GM19463 (cell line): Measurements from ENCODE around the gene HERC2.

Source experiments
- ATAC-seq: cut with Tn5 transposase; IDR thresholded peaks from one replicate; pipeline ENCODE4 v1.9.1; 2021; ENCODE audit warnings: mild to moderate bottlenecking, moderate library complexity; ENCODE audit not compliant: unreplicated experiment

The HERC2 gene

GRCh38 chr15:28101201-28101600 is 220.8 kb downstream of the HERC2 start:
- no peak for ATAC-seq

- ATAC-seq: no peak
Measured at GRCh38 chr15:28100516-28101195, 221.3 kb downstream of the HERC2 start.

- no peak for ATAC-seq
Measured at GRCh38 chr15:28099555-28100140, 222.3 kb downstream of the HERC2 start.

DNA sequence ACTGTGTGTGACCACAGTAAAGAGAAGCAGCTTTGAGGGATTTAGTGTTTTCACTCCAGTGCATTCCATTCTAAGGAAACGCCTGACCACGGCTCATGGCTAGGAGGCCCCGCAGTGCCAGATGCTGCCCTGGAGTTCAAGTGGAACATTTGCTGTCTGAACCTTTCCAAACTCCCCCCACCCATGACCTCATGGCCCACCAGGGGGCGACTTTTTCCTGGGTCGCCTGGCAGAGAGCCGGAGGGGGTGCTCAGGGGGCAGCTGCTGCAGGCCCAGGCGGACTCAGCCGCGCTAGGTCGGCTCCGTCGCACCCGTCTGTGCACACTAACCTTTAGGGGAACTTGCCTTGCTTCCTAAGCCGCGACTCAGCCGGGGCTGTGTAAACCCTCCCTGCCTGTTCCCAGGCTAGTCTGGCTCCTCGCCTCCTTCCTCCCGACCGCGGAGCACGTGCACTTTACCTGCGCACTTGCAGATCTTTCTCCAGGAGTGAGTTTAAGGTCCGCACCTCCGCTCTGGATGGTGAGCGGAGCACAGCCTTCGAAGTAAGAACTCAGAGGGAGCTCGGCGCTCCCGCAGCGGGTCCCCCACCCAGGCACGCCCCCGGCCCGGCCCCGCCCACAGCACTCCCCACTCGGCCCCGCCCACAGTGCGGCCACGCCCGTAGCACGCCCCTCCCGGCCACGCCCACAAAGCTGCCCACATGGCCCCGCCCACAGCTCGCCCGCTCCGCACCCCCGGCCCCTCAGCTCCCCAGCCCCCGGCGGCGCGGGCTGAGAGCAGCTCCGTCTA is 223.0 kb downstream of the HERC2 start, which contains the start of gene OCA2:
Gene OCA2 (minus strand): TSS at position 550 of the 789 bp plus-strand sequence. CDS start 17,441 bp downstream, outside the sequence.
- no peak for ATAC-seq

DNA sequence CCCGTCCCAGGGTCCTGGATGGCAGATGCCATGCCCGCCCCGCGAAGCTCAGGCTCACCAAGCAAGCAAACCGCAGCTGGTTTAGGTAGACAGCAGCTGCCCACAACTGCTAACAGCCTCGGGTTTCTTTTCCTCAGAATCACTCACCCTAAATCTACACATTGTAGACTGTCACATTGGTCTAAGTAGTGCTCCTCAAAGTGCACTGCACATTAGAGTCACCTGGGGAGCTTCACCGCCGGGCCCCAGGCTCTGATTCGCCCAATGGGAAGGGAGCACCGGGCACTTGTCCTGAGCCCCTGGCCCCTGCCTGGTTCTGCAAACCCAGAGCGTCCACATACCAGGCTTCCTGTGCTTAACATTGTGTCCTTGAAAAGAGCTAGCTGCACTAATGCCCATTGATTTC is 223.6 kb downstream of the HERC2 start:
- ATAC-seq: no peak

GRCh38 chr15:28097656-28098359 is 224.2 kb downstream of the HERC2 start:
- ATAC-seq: no peak

- ATAC-seq: no peak
Measured at GRCh38 chr15:28096670-28097431, 225.1 kb downstream of the HERC2 start.

DNA sequence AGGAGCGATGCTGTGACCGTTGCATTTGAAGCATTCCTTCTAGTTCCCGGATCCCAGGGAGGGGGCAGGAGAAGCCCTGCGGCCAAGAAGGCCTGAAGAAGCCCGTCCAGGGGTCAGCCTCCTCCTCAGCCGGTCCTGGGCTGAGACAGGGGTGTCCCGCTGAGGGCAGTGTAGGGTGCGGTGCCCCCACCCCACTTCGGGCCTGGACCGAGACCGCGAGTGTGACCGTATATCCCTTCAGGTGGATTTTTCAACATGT is 225.6 kb downstream of the HERC2 start:
- no peak for ATAC-seq

- no peak for ATAC-seq
Measured at GRCh38 chr15:28094732-28095521, 227.1 kb downstream of the HERC2 start.

DNA sequence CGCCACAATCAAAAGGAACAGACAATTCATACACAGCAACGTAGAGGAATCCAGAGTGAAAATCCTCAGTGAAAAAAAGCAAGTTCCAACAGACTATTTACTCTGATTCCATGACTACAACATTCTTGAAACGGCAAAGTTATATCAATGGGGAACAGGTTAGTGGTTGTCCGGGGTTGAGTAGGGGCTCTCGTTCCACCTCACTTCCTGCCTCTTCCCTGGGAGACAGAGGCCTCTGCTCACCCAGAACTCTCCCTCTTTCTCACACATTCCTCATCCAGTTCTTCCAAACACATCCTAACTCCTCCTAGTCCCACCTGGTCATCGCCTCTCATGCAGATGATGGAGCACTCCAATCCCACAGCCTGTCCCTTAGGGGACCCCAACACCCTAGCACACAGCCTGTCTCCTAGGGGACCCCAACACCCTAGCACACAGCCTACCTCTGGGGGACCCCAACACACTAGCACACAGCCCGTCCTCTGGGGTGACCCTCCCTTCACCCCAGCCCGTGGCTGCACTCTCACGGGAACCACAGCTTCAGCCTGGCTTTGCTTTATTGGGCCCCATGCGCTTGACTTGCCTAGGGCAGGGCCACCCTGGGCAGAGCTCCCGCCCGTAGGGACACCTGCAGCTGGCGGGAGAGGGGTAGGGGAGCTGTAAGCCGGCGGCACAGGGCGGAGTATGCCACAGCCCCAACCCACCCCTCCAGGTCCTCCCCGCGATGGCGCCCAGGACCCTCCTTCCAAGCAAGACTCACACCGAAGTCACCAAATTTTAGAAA is 228.0 kb downstream of the HERC2 start:
- no peak for ATAC-seq

GRCh38 chr15:28091313-28091712 is 230.7 kb downstream of the HERC2 start:
- no peak for ATAC-seq

GRCh38 chr15:28086175-28086703 is 235.7 kb downstream of the HERC2 start:
- peak; percentile 100 for ATAC-seq

DNA sequence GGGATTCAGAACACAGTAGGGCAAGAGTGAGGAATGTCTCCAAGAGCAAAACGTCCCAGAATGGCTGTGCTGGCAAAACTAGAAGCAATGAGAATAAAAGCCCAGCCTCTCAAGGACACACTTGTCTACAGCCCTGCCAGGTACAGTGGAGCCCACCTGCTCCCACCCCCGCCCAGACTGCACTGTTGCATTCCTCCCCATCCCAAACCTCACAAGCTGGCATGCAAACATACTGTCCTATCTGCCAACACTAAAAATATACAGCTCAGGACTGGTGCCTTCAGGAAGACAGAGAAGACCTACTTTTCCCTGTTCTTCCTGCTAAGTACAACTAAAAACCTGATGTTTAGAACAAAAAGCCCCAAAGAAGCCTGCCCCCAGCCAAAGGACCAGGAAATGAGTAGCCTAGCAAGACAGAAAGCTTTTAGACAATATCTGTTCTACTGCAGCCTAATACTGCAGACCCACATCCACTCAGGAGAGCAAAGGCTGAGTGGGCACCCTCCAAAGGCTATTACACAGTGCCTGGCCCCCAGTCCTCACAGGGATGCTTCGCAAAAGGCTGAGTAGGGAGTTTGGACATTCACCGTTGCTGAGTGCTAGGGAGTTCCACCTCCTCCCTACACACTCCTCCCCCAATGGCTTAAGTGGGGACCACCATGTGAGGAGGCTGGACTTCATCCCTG is 236.3 kb downstream of the HERC2 start:
- no peak for ATAC-seq

GRCh38 chr15:28084547-28084946 is 237.4 kb downstream of the HERC2 start:
- no peak for ATAC-seq

DNA sequence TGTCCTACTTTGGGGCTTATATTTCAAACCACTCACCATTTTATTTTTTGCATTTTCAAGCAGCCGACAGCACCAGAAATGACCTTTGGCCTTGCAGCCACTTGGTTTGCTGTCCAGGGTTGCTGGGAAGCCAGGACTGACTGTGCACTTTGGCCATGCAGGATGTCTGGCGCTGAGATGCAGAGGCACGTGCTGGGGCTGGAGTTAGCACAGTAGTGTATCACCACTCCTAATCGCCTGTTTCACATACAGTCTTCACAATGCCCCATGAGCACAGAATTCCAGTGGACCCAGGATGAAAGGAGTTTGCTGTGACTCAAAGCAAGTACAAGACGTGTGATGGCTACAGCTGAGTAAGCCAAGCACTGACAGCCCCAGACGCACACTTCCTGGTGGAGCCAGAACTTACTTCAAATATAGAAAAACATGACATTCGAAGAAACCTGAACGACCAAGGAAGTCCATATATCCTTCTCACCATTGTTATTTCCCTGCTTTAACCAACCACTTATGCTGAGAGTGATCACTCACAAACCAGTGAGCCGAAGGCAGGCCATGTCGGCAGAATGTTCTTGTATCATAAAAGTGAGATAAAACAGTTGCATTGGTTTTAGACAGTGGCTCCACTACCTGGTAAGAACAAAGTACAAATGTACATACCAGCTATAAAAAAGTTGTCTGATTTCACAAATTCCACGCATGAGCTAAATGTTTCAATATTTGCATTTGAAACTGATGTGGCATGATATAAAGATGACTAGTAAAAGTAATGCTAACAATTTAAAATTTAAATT is 238.9 kb downstream of the HERC2 start:
- ATAC-seq: no peak

- no peak for ATAC-seq
Measured at GRCh38 chr15:28081594-28081993, 240.4 kb downstream of the HERC2 start.

- ATAC-seq: no peak
Measured at GRCh38 chr15:28080386-28080785, 241.6 kb downstream of the HERC2 start.
